ENCODE results near the gene HNRNPA3.

HNRNPA3 gene

GRCh38 chr2:177229442-177230242 is 17.0 kb downstream of the HNRNPA3 start:
- ATAC-seq (ENCODE audit: insufficient read depth, low read depth) (0 out of 3 replicates have a peak, but pooled peaks have one; percentile 6), DNase-seq (no peak)
- Histone ChIP-seq H3K36me3 (ENCODE audit: insufficient read depth, low read length) (peaks cover 59% of the 10 kb centered on the region), H3K79me2 (ENCODE audit: insufficient read depth, low read length) (peaks cover 24% of the 10 kb centered on the region), H3K4me1 (ENCODE audit: insufficient read depth, low read length) (no peaks in the 10 kb centered on the region), H3K27me3 (ENCODE audit: insufficient read depth, low read length, poor library complexity) (no peaks in the 10 kb centered on the region), H3K4me3 (ENCODE audit: low read depth in 1 of 2, low read length in 2 of 2) (no peak overlapping the region), H2AFZ (ENCODE audit: low read depth, low read length) (no peak overlapping the region), H4K20me1 (ENCODE audit: insufficient read depth, low read length) (0 out of 2 replicates have a peak, but pooled peaks cover 16% of the 10 kb centered on the region), H3K9me3 (ENCODE audit: insufficient read depth, low read length, severe bottlenecking) (no peaks in the 10 kb centered on the region), H3K4me2 (ENCODE audit: insufficient read depth, low read length) (no peak overlapping the region), H3K9ac (ENCODE audit: low read depth, low read length) (no peak overlapping the region), H3K27ac (ENCODE audit: low read length) (no peak overlapping the region)
- TF ChIP-seq EZH2 (IDR thresholded peaks at IDR 0.05; ENCODE audit: borderline replicate concordance, low read depth, low read length, severe bottlenecking): no peak

DNA sequence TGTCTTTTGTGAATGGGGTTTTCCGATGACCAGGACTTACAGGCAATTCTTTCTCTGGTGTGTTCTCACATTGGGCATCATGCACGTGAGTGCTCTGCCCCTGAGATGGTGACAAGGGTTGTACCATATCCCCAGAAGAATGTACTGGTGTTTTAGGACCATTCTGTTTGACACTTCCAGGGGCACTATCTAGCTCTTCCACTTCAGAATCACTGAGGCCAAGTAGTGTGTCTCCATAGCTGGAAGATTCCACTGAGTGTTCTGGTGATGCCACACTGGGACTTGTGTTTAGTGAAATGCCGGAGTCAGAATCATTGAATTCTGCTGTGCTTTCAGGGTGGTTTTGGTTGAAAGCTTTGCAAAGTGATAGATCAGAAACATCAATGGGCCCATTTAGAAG is 18.7 kb downstream of the HNRNPA3 start:
- no peak overlapping the region for H2AFZ ChIP-seq (ENCODE audit: low read depth, low read length)
- no peaks in the 10 kb centered on the region for H3K9me3 ChIP-seq (ENCODE audit: insufficient read depth, low read length, severe bottlenecking)
- TF ChIP-seq, protein P1, sequence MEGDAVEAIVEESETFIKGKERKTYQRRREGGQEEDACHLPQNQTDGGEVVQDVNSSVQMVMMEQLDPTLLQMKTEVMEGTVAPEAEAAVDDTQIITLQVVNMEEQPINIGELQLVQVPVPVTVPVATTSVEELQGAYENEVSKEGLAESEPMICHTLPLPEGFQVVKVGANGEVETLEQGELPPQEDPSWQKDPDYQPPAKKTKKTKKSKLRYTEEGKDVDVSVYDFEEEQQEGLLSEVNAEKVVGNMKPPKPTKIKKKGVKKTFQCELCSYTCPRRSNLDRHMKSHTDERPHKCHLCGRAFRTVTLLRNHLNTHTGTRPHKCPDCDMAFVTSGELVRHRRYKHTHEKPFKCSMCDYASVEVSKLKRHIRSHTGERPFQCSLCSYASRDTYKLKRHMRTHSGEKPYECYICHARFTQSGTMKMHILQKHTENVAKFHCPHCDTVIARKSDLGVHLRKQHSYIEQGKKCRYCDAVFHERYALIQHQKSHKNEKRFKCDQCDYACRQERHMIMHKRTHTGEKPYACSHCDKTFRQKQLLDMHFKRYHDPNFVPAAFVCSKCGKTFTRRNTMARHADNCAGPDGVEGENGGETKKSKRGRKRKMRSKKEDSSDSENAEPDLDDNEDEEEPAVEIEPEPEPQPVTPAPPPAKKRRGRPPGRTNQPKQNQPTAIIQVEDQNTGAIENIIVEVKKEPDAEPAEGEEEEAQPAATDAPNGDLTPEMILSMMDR (IDR thresholded peaks at IDR 0.05; ENCODE audit: borderline replicate concordance, extremely low read depth, low read length, poor library complexity, severe bottlenecking): no peak
- no peak for TF ChIP-seq EZH2 (IDR thresholded peaks at IDR 0.05; ENCODE audit: borderline replicate concordance, low read depth, low read length, severe bottlenecking)
- no peak overlapping the region for H3K9ac ChIP-seq (ENCODE audit: low read depth, low read length)
- no peak overlapping the region for H3K27ac ChIP-seq (ENCODE audit: low read length)
- H3K4me3 ChIP-seq (ENCODE audit: low read depth in 1 of 2, low read length in 2 of 2): no peak overlapping the region
- H3K79me2 ChIP-seq (ENCODE audit: insufficient read depth, low read length): peaks cover 40% of the 10 kb centered on the region
- H3K27me3 ChIP-seq (ENCODE audit: insufficient read depth, low read length, poor library complexity): no peaks in the 10 kb centered on the region
- no peak for ATAC-seq (ENCODE audit: insufficient read depth, low read depth)
- H3K4me1 ChIP-seq (ENCODE audit: insufficient read depth, low read length): no peaks in the 10 kb centered on the region
- no peak overlapping the region for H3K4me2 ChIP-seq (ENCODE audit: insufficient read depth, low read length)
- H4K20me1 ChIP-seq (ENCODE audit: insufficient read depth, low read length): peaks cover 28% of the 10 kb centered on the region
- no peak for DNase-seq
- peaks cover 68% of the 10 kb centered on the region for H3K36me3 ChIP-seq (ENCODE audit: insufficient read depth, low read length)

- TF ChIP-seq, protein P1 (IDR thresholded peaks at IDR 0.05; ENCODE audit: borderline replicate concordance, extremely low read depth, low read length, poor library complexity, severe bottlenecking): no peak
- TF ChIP-seq EZH2 (IDR thresholded peaks at IDR 0.05; ENCODE audit: borderline replicate concordance, low read depth, low read length, severe bottlenecking): no peak
- H3K4me3 ChIP-seq (ENCODE audit: low read depth in 1 of 2, low read length in 2 of 2): no peak overlapping the region
- no peak overlapping the region for H3K9ac ChIP-seq (ENCODE audit: low read depth, low read length)
- H4K20me1 ChIP-seq (ENCODE audit: insufficient read depth, low read length): peaks cover 37% of the 10 kb centered on the region
- no peak for DNase-seq
- H2AFZ ChIP-seq (ENCODE audit: low read depth, low read length): no peak overlapping the region
- H3K9me3 ChIP-seq (ENCODE audit: insufficient read depth, low read length, severe bottlenecking): no peaks in the 10 kb centered on the region
- H3K4me1 ChIP-seq (ENCODE audit: insufficient read depth, low read length): no peaks in the 10 kb centered on the region
- H3K79me2 ChIP-seq (ENCODE audit: insufficient read depth, low read length): peaks cover 49% of the 10 kb centered on the region
- H3K36me3 ChIP-seq (ENCODE audit: insufficient read depth, low read length): peaks cover 72% of the 10 kb centered on the region
- H3K27ac ChIP-seq (ENCODE audit: low read length): no peak overlapping the region
- ATAC-seq (ENCODE audit: insufficient read depth, low read depth): no peak
- no peaks in the 10 kb centered on the region for H3K27me3 ChIP-seq (ENCODE audit: insufficient read depth, low read length, poor library complexity)
- no peak overlapping the region for H3K4me2 ChIP-seq (ENCODE audit: insufficient read depth, low read length)
Measured at GRCh38 chr2:177232098-177232704, 19.6 kb downstream of the HNRNPA3 start.

DNA sequence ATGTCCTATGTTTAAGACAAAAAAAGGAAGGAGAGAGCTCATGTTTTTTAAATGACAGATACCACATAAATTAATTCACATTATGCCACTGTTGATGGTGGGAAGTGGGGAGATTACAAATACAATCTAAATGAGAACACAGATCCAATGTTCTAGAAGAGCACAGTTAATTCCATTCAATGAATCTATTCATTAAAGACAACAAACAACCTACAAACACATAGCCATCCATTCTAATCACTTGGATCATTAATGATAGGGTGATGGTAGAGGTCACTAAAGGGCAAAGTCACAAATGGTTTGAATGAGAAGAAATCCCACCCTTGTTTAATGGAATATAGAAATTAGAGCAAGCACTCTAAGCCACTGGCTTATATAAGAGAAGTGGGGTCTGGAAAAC is 21.7 kb downstream of the HNRNPA3 start:
- DNase-seq (no peak), ATAC-seq (ENCODE audit: insufficient read depth, low read depth) (no peak)
- Histone ChIP-seq H3K9ac (ENCODE audit: low read depth, low read length) (no peak overlapping the region), H3K4me3 (ENCODE audit: low read depth in 1 of 2, low read length in 2 of 2) (no peak overlapping the region), H3K4me1 (ENCODE audit: insufficient read depth, low read length) (no peaks in the 10 kb centered on the region), H3K27ac (ENCODE audit: low read length) (no peak overlapping the region), H3K79me2 (ENCODE audit: insufficient read depth, low read length) (peaks cover 70% of the 10 kb centered on the region), H3K27me3 (ENCODE audit: insufficient read depth, low read length, poor library complexity) (no peaks in the 10 kb centered on the region), H2AFZ (ENCODE audit: low read depth, low read length) (no peak overlapping the region), H3K4me2 (ENCODE audit: insufficient read depth, low read length) (no peak overlapping the region), H4K20me1 (ENCODE audit: insufficient read depth, low read length) (peaks cover 55% of the 10 kb centered on the region), H3K36me3 (ENCODE audit: insufficient read depth, low read length) (peaks cover 72% of the 10 kb centered on the region), H3K9me3 (ENCODE audit: insufficient read depth, low read length, severe bottlenecking) (no peaks in the 10 kb centered on the region)
- TF ChIP-seq, protein P1 (IDR thresholded peaks at IDR 0.05; ENCODE audit: borderline replicate concordance, extremely low read depth, low read length, poor library complexity, severe bottlenecking): no peak
- TF ChIP-seq EZH2 (IDR thresholded peaks at IDR 0.05; ENCODE audit: borderline replicate concordance, low read depth, low read length, severe bottlenecking): no peak

Measured in DND-41 (cell line).